ENCODE results near the gene NR3C1. TPM values are rescaled to one million over a fixed set of nuclear protein-coding genes. Genes with fewer than 3 reads are reported as not detected.
A peak's percentile ranks its signal among the peaks of the same experiment; 100 is the strongest.

NR3C1 gene
- 100 to 1,000 TPM; 166 to 182 TPM for total RNA-seq

DNA sequence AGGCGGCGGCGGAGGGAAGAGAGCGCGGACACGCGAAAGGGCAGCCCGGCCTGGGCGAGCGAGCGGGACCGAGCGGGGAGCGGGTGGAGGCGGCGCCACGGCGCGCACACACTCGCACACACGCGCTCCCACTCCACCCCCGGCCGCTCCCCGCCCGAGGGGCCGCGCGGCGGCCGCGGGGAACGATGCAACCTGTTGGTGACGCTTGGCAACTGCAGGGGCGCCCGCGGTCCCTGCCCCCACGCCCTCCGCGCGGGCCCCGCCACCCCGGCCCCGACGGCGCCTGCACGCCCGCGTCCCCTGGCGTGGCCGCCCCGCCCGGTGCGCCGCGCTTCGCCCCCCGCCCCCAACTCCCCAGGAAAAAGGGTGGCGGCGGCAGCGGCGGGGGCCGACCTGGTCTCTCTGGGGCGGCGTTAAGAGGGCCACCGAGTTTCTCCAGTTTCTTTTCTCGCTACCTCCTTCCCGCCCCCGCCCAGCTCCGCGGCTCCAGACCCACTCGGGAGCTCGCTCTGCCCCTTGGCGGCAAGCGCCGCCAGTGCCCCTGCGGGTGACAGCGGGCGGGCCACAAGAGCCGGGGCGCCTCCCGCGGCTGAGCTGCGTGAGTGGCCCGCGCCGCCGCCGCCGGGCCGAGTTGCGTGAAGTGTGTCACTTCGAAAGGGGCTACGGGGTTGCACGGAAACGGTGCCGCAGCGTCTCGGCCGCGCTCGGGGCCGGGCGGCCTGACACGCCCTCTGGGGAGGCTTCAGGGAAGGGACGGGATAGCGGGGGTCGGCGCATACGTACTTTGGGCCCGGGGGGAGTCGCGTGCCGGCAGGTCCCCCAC, at the start of gene NR3C1:
TSS of gene NR3C1 (minus strand) at position 94 of the 823 bp plus-strand sequence. CDS start 2,847 bp downstream, outside the sequence.
- peak; percentile 95 for DNase-seq (ENCODE audit: low spot score)
- Mint-ChIP-seq H3K4me1 (ENCODE audit: low read depth in 2 of 2) (peaks cover 47 to 49% of the 10 kb centered on the region in 2 donors), H3K27me3 (no peaks in the 10 kb centered on the region), H3K9me3 (no peaks in the 10 kb centered on the region), H3K4me3 (peak within 1 kb of the TSS; percentile 97), H3K27ac (peak within 1 kb of the TSS; percentile 99 to 100), H3K36me3 (peaks cover 40% of the 10 kb centered on the region)
- ATAC-seq: peak; percentile 87

DNA sequence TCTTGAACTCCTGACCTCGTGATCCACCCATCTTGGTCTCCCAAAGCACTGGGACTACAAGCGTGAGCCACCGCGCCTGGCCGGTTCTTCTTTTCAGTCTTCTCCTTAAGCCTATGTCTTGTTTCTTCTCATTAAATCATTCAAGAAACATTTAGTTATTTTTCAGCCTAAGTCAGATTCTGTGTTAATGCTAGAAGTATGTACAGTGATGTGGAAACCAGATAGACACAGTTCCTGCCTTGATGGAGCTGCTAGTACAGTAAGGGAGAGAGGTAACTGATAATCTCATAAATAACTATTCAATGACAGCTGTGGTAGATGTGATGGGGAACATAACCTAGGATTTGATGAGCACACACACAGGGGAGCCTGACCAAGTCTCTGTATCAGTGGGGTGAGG, 46.3 kb upstream of the NR3C1 start:
- H3K4me1 Mint-ChIP-seq (ENCODE audit: low read depth in 2 of 2): peaks cover 11% of the 10 kb centered on the region in 2 donors
- H3K27ac Mint-ChIP-seq: no peak overlapping the region
- no peak for DNase-seq (ENCODE audit: low spot score)
- H3K4me3 Mint-ChIP-seq: no peak overlapping the region
- no peak for ATAC-seq
- H3K36me3 Mint-ChIP-seq: no peaks in the 10 kb centered on the region
- H3K27me3 Mint-ChIP-seq: peaks cover 0 to 7% of the 10 kb centered on the region in 2 donors
- no peaks in the 10 kb centered on the region for H3K9me3 Mint-ChIP-seq

DNA sequence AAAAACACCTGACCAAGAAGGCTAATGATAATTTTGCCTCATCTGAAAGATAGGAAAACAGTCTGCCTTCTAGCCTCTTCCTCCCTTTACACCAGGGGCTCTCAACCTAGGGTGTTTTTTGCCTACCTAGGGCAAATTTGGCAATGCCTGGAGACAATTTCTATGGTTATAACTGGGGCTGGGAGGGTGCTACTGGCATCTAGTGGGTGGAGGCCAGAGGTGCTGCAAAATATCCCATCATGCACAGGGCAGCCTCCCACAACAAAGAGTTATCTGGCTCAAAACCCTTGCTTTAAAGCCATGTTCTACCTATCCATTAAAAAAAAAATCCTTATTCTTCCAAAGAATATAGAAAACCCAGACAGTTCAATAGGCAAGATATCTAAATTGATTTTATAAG, 45.0 kb upstream of the NR3C1 start:
- no peaks in the 10 kb centered on the region for H3K36me3 Mint-ChIP-seq
- no peak overlapping the region for H3K4me3 Mint-ChIP-seq
- peaks cover 11% of the 10 kb centered on the region in 2 donors for H3K4me1 Mint-ChIP-seq (ENCODE audit: low read depth in 2 of 2)
- DNase-seq (ENCODE audit: low spot score) (no peak), ATAC-seq (no peak)
- no peaks in the 10 kb centered on the region for H3K9me3 Mint-ChIP-seq
- peaks cover 0 to 7% of the 10 kb centered on the region in 2 donors for H3K27me3 Mint-ChIP-seq
- H3K27ac Mint-ChIP-seq: peak overlapping the region in 1 of 2 donors; percentile 22

DNA sequence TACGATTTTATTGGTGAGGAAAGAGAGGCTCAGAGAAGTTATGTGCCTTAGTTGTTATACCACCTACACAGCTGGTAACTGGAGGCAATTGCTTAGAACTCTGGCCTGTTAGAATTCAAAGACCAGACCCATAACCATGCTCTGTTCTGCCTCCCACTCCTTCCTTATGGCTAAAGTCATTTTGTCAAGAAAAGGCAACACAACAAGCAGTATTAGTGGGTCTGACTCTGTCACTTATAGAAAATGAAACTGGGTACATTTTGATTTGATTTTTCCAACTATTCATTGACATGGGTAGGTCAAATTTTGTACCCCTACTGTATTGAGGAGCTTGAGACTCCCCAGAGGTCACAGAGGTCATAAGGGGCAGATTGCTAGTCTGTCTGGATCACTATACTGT, 44.5 kb upstream of the NR3C1 start:
- Mint-ChIP-seq H3K4me1 (ENCODE audit: low read depth in 2 of 2) (peaks cover 11% of the 10 kb centered on the region in 2 donors), H3K4me3 (no peak overlapping the region), H3K9me3 (no peaks in the 10 kb centered on the region), H3K36me3 (no peaks in the 10 kb centered on the region), H3K27me3 (peaks cover 0 to 7% of the 10 kb centered on the region in 2 donors), H3K27ac (peak overlapping the region in 1 of 2 donors; percentile 22)
- DNase-seq (ENCODE audit: low spot score): no peak
- ATAC-seq: no peak

DNA sequence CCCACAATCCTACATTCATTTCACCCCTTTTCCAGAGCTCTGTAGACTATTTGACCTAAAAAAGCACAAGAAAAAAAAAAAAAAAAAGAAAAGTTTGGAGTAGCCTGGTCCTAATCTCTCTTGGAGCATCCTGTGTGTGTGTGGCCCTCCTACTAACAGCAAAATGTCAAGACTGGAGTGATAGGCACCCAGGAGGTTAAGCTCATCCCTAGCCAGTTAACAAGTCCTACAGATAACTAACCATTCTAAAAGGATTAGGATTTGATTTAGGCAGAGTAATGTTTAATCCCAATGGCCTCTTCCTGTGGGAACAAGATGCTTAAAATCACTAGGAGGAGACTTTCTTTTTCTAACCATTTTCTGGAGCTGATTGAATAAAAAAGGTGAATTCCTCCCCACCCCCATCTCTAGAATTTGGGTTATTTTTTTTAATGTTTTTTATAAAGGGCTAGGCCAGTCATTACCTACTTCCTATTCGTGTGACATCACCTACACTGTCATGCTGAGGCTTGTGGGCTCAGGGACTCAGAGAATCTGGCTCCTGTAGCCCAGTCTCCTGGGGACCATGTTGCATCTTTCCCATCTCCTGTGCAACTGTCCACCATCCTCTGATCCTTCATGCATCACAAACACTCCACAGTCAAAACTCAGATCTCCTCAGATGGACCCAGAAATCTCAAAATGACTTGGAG, 43.2 kb upstream of the NR3C1 start:
- ATAC-seq: peak; percentile 55 to 62
- Mint-ChIP-seq H3K9me3 (no peaks in the 10 kb centered on the region), H3K36me3 (no peaks in the 10 kb centered on the region), H3K4me1 (ENCODE audit: low read depth in 2 of 2) (peaks cover 11% of the 10 kb centered on the region in 2 donors), H3K27me3 (peaks cover 0 to 4% of the 10 kb centered on the region in 2 donors), H3K27ac (peak overlapping the region in 1 of 2 donors; percentile 37), H3K4me3 (peak overlapping the region; percentile 18)
- DNase-seq (ENCODE audit: low spot score): no peak

DNA sequence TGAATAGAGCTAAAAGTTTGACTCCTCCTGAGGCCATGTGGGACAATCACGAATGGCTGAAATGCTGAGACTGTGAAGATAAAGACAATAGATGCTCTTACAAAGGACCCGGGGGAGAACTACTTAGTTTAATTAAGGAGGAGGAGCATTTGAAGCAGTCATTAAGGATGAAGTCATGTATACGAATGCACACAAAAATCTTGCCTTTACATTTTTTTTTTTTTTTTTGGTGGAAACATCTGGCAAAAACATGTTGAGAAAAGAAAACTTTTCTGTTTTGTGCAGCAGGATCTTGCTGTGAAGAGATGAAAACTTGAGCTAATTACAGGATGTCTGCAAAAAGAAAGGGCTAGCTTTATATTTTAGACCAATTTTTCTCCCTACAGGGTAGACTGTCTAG, 42.3 kb upstream of the NR3C1 start:
- H3K4me3 Mint-ChIP-seq: no peak overlapping the region
- H3K27ac Mint-ChIP-seq: peak overlapping the region in 1 of 2 donors; percentile 12
- H3K36me3 Mint-ChIP-seq: no peaks in the 10 kb centered on the region
- DNase-seq (ENCODE audit: low spot score) (no peak), ATAC-seq (no peak)
- no peaks in the 10 kb centered on the region for H3K9me3 Mint-ChIP-seq
- H3K27me3 Mint-ChIP-seq: no peaks in the 10 kb centered on the region
- peaks cover 11% of the 10 kb centered on the region in 2 donors for H3K4me1 Mint-ChIP-seq (ENCODE audit: low read depth in 2 of 2)

DNA sequence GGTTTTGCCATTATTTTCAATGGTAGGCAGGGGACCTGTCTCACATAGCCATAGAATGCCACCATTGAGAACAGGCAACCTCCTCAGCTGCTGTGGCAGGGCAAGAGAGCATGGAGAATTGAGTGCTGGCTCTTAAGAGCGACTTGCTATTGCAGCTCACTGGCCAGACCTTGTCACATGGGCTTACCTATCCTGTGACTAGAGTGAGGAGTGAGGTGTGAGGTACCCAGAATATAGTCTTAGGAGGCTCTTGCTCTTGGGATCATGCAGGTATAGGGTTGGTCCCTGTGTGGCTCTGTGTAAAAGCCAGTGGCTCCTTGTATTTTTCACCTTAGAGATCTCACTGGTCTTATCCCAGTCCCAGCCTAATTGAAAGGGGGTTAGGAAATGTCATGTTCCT, 39.8 kb upstream of the NR3C1 start:
- Mint-ChIP-seq H3K4me3 (no peak overlapping the region), H3K27me3 (peaks cover 0 to 3% of the 10 kb centered on the region in 2 donors), H3K9me3 (no peaks in the 10 kb centered on the region), H3K36me3 (no peaks in the 10 kb centered on the region), H3K27ac (no peak overlapping the region), H3K4me1 (ENCODE audit: low read depth in 2 of 2) (peaks cover 11% of the 10 kb centered on the region in 2 donors)
- no peak for DNase-seq (ENCODE audit: low spot score)
- no peak for ATAC-seq

DNA sequence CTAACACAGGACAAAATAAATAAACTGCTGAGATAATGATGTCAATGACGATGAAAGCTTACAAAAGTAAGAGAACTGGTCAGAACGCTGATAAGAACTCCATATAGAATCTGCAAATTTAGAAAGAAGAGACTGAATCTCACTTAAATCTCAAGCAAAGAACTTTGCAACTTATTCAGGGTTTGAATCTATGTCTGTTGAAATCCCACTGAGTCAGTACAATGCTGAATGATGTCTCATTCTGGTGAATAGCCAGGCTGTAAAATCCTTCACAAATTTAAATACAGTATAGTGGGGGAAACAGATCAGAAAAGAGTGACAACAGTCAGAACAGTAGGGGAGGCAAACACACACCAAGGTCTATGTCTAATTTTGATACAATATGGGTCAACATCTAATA, 38.9 kb upstream of the NR3C1 start:
- no peak overlapping the region for H3K27ac Mint-ChIP-seq
- ATAC-seq (no peak), DNase-seq (ENCODE audit: low spot score) (no peak)
- H3K27me3 Mint-ChIP-seq: peaks cover 9 to 11% of the 10 kb centered on the region in 2 donors
- peaks cover 12 to 13% of the 10 kb centered on the region in 2 donors for H3K4me1 Mint-ChIP-seq (ENCODE audit: low read depth in 2 of 2)
- peaks cover 1% of the 10 kb centered on the region for H3K36me3 Mint-ChIP-seq
- no peaks in the 10 kb centered on the region for H3K9me3 Mint-ChIP-seq
- H3K4me3 Mint-ChIP-seq: no peak overlapping the region

DNA sequence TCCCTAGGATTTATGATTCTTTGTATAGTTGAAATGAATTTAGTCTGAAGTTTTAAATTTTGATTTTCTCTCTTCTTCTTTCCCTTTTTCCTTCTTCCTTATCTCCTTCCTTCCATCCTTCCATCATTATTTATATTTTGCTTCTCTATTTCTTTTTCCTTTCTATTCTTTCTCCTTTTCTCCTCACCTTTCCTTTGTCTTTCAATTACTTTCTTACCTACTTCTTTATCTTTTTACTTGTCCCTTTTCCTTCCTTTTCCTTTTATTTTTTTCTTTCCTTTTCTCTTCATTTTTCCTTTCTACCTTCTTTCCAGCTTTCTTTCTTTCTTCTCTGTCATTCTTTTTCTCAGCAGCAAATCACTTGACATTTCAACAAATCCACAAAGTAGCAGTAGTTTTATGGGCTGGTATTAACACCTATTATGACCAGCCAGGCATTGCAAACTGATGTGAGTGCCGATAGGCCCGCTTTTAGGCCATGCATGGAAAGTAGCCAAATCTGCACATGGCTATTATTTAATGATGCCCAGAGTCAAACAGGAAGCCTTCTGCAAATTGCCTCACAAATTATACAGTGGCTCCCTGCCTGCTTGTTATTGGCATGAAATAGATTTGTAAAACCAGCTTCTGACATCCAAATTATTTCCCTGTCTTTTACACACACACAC, 37.1 kb upstream of the NR3C1 start:
- H3K9me3 Mint-ChIP-seq: no peaks in the 10 kb centered on the region
- H3K36me3 Mint-ChIP-seq: peaks cover 4% of the 10 kb centered on the region
- no peak for DNase-seq (ENCODE audit: low spot score)
- H3K27me3 Mint-ChIP-seq: peaks cover 17 to 19% of the 10 kb centered on the region in 2 donors
- H3K27ac Mint-ChIP-seq: no peak overlapping the region
- ATAC-seq: no peak
- peaks cover 14 to 15% of the 10 kb centered on the region in 2 donors for H3K4me1 Mint-ChIP-seq (ENCODE audit: low read depth in 2 of 2)
- H3K4me3 Mint-ChIP-seq: no peak overlapping the region

DNA sequence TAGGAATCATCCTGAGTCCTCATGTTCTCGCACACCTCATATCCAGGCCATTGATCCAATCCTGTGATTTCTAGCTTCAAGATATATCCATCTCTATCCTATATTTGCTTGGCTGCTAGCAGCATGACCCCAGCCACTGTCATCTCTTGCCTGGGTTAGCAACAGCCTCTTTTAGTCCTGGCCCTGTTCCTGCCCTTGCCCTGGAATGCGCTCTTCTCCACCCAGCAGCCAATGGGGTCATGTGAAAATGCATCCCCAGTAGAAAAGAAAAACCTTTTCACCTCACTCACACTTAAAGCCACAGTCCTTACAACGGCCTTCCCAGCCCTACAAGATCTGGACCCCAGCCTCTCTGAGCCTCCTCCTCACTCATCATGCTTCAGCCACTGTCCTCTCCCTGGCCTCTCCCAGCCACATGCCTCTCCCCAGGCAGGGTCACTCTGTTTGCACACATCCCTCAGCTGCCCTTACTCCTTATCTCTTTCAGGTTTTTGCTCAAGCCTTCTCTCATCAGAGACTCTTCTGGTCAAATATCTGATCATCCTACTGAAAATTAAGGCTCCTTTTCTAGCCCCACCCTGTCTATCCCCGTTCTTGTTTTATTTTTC, 34.3 kb upstream of the NR3C1 start:
- H3K27me3 Mint-ChIP-seq: peaks cover 17 to 22% of the 10 kb centered on the region in 2 donors
- ATAC-seq (no peak), DNase-seq (ENCODE audit: low spot score) (no peak)
- H3K4me3 Mint-ChIP-seq: no peak overlapping the region
- H3K36me3 Mint-ChIP-seq: peaks cover 4% of the 10 kb centered on the region
- no peaks in the 10 kb centered on the region for H3K9me3 Mint-ChIP-seq
- peaks cover 30 to 35% of the 10 kb centered on the region in 2 donors for H3K4me1 Mint-ChIP-seq (ENCODE audit: low read depth in 2 of 2)
- H3K27ac Mint-ChIP-seq: no peak overlapping the region

DNA sequence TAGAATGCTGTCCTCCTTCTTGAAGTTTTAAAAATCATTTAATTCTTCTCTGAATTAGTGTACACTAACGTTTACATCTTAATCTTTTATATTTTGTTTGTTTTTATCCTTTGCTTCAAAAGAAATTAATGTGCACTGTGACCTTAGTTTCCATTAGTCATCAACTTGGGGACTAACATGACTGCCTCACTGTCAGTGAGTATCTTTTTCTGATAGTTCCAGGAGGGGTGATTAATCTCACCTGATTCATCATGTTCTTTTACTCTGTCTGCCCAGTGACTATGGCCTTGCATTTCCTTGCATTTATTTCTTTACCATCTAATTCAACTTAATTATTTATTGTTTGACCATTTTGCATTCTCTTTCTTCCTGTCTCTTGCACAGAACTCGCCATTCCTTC, 33.4 kb upstream of the NR3C1 start:
- peaks cover 17 to 22% of the 10 kb centered on the region in 2 donors for H3K27me3 Mint-ChIP-seq
- peaks cover 30 to 35% of the 10 kb centered on the region in 2 donors for H3K4me1 Mint-ChIP-seq (ENCODE audit: low read depth in 2 of 2)
- H3K9me3 Mint-ChIP-seq: no peaks in the 10 kb centered on the region
- no peak overlapping the region for H3K4me3 Mint-ChIP-seq
- ATAC-seq (no peak), DNase-seq (ENCODE audit: low spot score) (no peak)
- H3K27ac Mint-ChIP-seq: peak overlapping the region in 1 of 2 donors; percentile 6
- H3K36me3 Mint-ChIP-seq: peaks cover 4% of the 10 kb centered on the region

DNA sequence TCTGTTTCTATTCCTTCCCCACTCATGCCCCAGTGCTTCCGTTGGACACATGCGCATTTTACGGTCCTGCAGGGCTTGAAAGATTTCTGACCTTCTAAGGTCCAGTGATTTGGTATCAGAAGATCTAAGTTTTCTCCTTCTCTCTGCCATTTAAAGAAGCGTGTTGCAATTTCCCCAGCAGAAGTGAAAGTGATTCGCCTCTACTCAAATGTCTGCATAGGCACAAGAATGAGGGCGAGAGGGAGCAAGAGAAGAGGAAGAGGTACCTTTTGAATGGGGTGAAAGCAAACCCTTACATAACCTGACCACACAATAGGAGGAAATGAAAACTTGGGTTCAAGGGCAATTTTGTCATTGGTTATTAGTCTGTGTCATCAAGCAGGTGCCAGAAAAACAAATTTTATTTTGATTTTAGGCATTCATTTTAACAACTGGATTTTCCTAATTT, 31.7 kb upstream of the NR3C1 start:
- H3K9me3 Mint-ChIP-seq: no peaks in the 10 kb centered on the region
- peak overlapping the region; percentile 35 to 67 for H3K27ac Mint-ChIP-seq
- DNase-seq (ENCODE audit: low spot score) (peak; percentile 67), ATAC-seq (peak; percentile 75 to 78)
- H3K27me3 Mint-ChIP-seq: peaks cover 17 to 19% of the 10 kb centered on the region in 2 donors
- peaks cover 4% of the 10 kb centered on the region for H3K36me3 Mint-ChIP-seq
- H3K4me1 Mint-ChIP-seq (ENCODE audit: low read depth in 2 of 2): peaks cover 30 to 35% of the 10 kb centered on the region in 2 donors
- H3K4me3 Mint-ChIP-seq: peak overlapping the region; percentile 79

Measured in natural killer cell treated with Interleukin-12 subunit alpha and Interleukin-12 subunit beta and Interleukin-15 and Interleukin-18, amount 100 ng/mL, for 72 hours (primary cell).